Mesenchymal stem cell (in vitro differentiated cells and primary cell): ENCODE data around the gene IL4.

ENCODE experiments used
- DNase-seq: peaks from one replicate; pipeline ENCODE4 v3.0.0-alpha.2; 2013
- H2AFZ ChIP-seq: one replicate; pipeline ENCODE4 v1.6.1; 2013; ENCODE audit warnings: low read depth, mild to moderate bottlenecking, control low read depth, inconsistent platforms, low read length, moderate library complexity
- H2AK5ac ChIP-seq: 2 replicates; pipeline ENCODE4 v1.6.1; 2013; ENCODE audit warnings: low read length, moderate library complexity, mild to moderate bottlenecking, inconsistent platforms; ENCODE audit not compliant: severe bottlenecking
- H2BK120ac ChIP-seq: one replicate; pipeline ENCODE4 v1.6.1; 2013; ENCODE audit warnings: low read depth, mild to moderate bottlenecking, inconsistent platforms, low read length, moderate library complexity
- H2BK12ac ChIP-seq, 2 experiments: one replicate each; pipeline ENCODE4 v1.6.1; 2013; ENCODE audit warnings: inconsistent platforms in 2 of 2, low read length in 2 of 2, mild to moderate bottlenecking in 2 of 2, moderate library complexity in 2 of 2, control low read depth in 1 of 2
- H2BK15ac ChIP-seq: one replicate; pipeline ENCODE4 v1.6.1; 2013; ENCODE audit warnings: mild to moderate bottlenecking, low read depth, inconsistent platforms; ENCODE audit not compliant: poor library complexity, severe bottlenecking
- H2BK5ac ChIP-seq: 2 replicates; pipeline ENCODE4 v1.6.1; 2013; ENCODE audit warnings: low read depth, mild to moderate bottlenecking, low read length, control low read depth, inconsistent platforms; ENCODE audit not compliant: poor library complexity, severe bottlenecking
- H3K14ac ChIP-seq, 2 experiments: one replicate each; pipeline ENCODE4 v1.6.1; 2013; ENCODE audit warnings: inconsistent platforms in 2 of 2, low read length in 2 of 2, control low read depth in 1 of 2, mild to moderate bottlenecking in 1 of 2, moderate library complexity in 1 of 2
- H3K18ac ChIP-seq, 2 experiments: one replicate each; pipeline ENCODE4 v1.6.1; 2013; ENCODE audit warnings: inconsistent platforms in 2 of 2, low read length in 2 of 2, control low read depth in 1 of 2, low read depth in 1 of 2, mild to moderate bottlenecking in 1 of 2
- H3K23ac ChIP-seq, 2 experiments: one replicate each; pipeline ENCODE4 v1.6.1; 2013; ENCODE audit warnings: inconsistent platforms in 2 of 2, low read length in 2 of 2, mild to moderate bottlenecking in 2 of 2, moderate library complexity in 2 of 2, control low read depth in 1 of 2
- H3K27ac ChIP-seq: 2 replicates; pipeline ENCODE4 v1.5.1; 2013; ENCODE audit warnings: mild to moderate bottlenecking, moderate library complexity, low read length, control low read depth, inconsistent platforms; ENCODE audit not compliant: poor library complexity, severe bottlenecking
- H3K27me3 ChIP-seq, 2 experiments: 2 replicates each; pipeline versions ENCODE4 v1.6.1 to v1.7.0; 2013; ENCODE audit warnings: low read length in 2 of 2, mild to moderate bottlenecking in 2 of 2, moderate library complexity in 2 of 2, control low read depth in 1 of 2, inconsistent platforms in 1 of 2; ENCODE audit not compliant: control insufficient read depth in 1 of 2, insufficient read depth in 1 of 2
- H3K36me3 ChIP-seq, 2 experiments: 2 replicates each; pipeline versions ENCODE4 v1.6.1 to v1.7.0; 2013; ENCODE audit warnings: low read length in 2 of 2, control low read depth in 1 of 2, inconsistent platforms in 1 of 2, low read depth in 1 of 2, mild to moderate bottlenecking in 1 of 2; ENCODE audit not compliant: insufficient read depth in 2 of 2, control insufficient read depth in 1 of 2
- H3K4ac ChIP-seq, 2 experiments: one replicate each; pipeline ENCODE4 v1.6.1; 2013; ENCODE audit warnings: inconsistent platforms in 2 of 2, low read length in 2 of 2, mild to moderate bottlenecking in 2 of 2, moderate library complexity in 2 of 2, control low read depth in 1 of 2, low read depth in 1 of 2
- H3K4me1 ChIP-seq: 2 replicates; pipeline ENCODE4 v1.6.1; 2013; ENCODE audit warnings: low read depth, low read length, control low read depth; ENCODE audit not compliant: control insufficient read depth, insufficient read depth
- H3K4me2 ChIP-seq: 2 replicates; pipeline ENCODE4 v1.6.1; 2013; ENCODE audit warnings: low read length, mild to moderate bottlenecking, inconsistent platforms; ENCODE audit not compliant: poor library complexity, severe bottlenecking
- H3K4me3 ChIP-seq, 2 experiments: 2 replicates each; pipeline versions ENCODE4 v1.5.1 to v1.7.0; 2013; ENCODE audit warnings: low read length in 2 of 2, mild to moderate bottlenecking in 2 of 2, control low read depth in 1 of 2, low read depth in 1 of 2; ENCODE audit not compliant: insufficient read depth in 1 of 2
- H3K79me1 ChIP-seq: replicated peaks from 2 replicates; pipeline ENCODE4 v1.6.1; 2013; ENCODE audit warnings: mild to moderate bottlenecking, control low read depth, low read length, inconsistent platforms; ENCODE audit not compliant: poor library complexity, severe bottlenecking
- H3K9ac ChIP-seq: 2 replicates; pipeline ENCODE4 v1.7.0; 2013; ENCODE audit warnings: mild to moderate bottlenecking, low read length, moderate library complexity
- H3K9me3 ChIP-seq: 2 replicates; pipeline ENCODE4 v1.7.0; 2013; ENCODE audit warnings: mild to moderate bottlenecking, low read length; ENCODE audit not compliant: control insufficient read depth
- H4K8ac ChIP-seq: one replicate; pipeline ENCODE4 v1.6.1; 2013; ENCODE audit warnings: inconsistent platforms, mild to moderate bottlenecking, low read length, moderate library complexity
- H4K91ac ChIP-seq: one replicate; pipeline ENCODE4 v1.6.1; 2013; ENCODE audit warnings: mild to moderate bottlenecking, low read length, inconsistent platforms
- WGBS: methylation state at CpG from one replicate; pipeline ENCODE4 v1.1.7; 2013; ENCODE audit warnings: mixed read lengths; 5-methylcytosine and 5-hydroxymethylcytosine counted together

The IL4 gene

GRCh38 chr5:132684922-132685720 is 11.3 kb downstream of the IL4 start:
- H3K4ac ChIP-seq = no peak overlapping the region
- no peak overlapping the region for H3K4me2 ChIP-seq
- no peak overlapping the region for H3K23ac ChIP-seq
- H3K14ac ChIP-seq = no peak overlapping the region
- 96% methylated on average over 12 of the region's 12 CpGs for WGBS
- no peak overlapping the region for H2BK15ac ChIP-seq
- no peaks in the 10 kb centered on the region for H3K79me1 ChIP-seq
- H4K8ac ChIP-seq = no peak overlapping the region
- H3K9ac ChIP-seq = no peak overlapping the region
- H2BK120ac ChIP-seq = no peak overlapping the region
- H3K27me3 ChIP-seq = no peaks in the 10 kb centered on the region
- no peak overlapping the region for H2BK5ac ChIP-seq
- no peaks in the 10 kb centered on the region for H3K4me1 ChIP-seq
- no peak overlapping the region for H3K4me3 ChIP-seq
- no peak overlapping the region for H2AK5ac ChIP-seq
- H3K9me3 ChIP-seq = no peaks in the 10 kb centered on the region
- no peak overlapping the region for H3K27ac ChIP-seq
- H2BK12ac ChIP-seq = no peak overlapping the region
- DNase-seq = no peak
- no peak overlapping the region for H2AFZ ChIP-seq
- H3K36me3 ChIP-seq = no peaks in the 10 kb centered on the region
- no peak overlapping the region for H3K18ac ChIP-seq
- H4K91ac ChIP-seq = no peak overlapping the region

GRCh38 chr5:132686193-132686592 is 12.4 kb downstream of the IL4 start:
- H4K8ac ChIP-seq = no peak overlapping the region
- H3K79me1 ChIP-seq = no peaks in the 10 kb centered on the region
- WGBS = 100% methylated on average over 1 of the region's 3 CpGs

GRCh38 chr5:132687995-132688394 is 14.2 kb downstream of the IL4 start:
- Histone ChIP-seq H2BK5ac (no peak overlapping the region), H2BK120ac (no peak overlapping the region), H3K36me3 (no peaks in the 10 kb centered on the region), H2BK12ac (no peak overlapping the region), H3K79me1 (no peaks in the 10 kb centered on the region), H3K4me3 (no peak overlapping the region), H3K18ac (no peak overlapping the region), H2AFZ (no peak overlapping the region), H3K9ac (no peak overlapping the region), H3K9me3 (no peaks in the 10 kb centered on the region), H4K91ac (no peak overlapping the region), H3K23ac (no peak overlapping the region), H3K4me2 (no peak overlapping the region), H3K4ac (no peak overlapping the region), H3K14ac (no peak overlapping the region), H3K27me3 (no peaks in the 10 kb centered on the region), H2BK15ac (no peak overlapping the region), H4K8ac (no peak overlapping the region), H3K27ac (no peak overlapping the region), H3K4me1 (no peaks in the 10 kb centered on the region), H2AK5ac (no peak overlapping the region)
- no peak for DNase-seq
- WGBS = 96% methylated on average over 4 of the region's 5 CpGs

More at GRCh38 chr5:132686193-132686592, 12.4 kb downstream of the IL4 start:
- no peak overlapping the region for H2BK120ac ChIP-seq
- H3K9ac ChIP-seq = no peak overlapping the region
- H2AFZ ChIP-seq = no peak overlapping the region
- no peaks in the 10 kb centered on the region for H3K27me3 ChIP-seq
- H3K27ac ChIP-seq = no peak overlapping the region
- no peaks in the 10 kb centered on the region for H3K36me3 ChIP-seq
- no peak overlapping the region for H3K23ac ChIP-seq
- no peak overlapping the region for H2AK5ac ChIP-seq
- H2BK15ac ChIP-seq = no peak overlapping the region
- H3K9me3 ChIP-seq = no peaks in the 10 kb centered on the region
- H3K4me3 ChIP-seq = no peak overlapping the region
- no peak overlapping the region for H2BK5ac ChIP-seq
- DNase-seq = no peak
- H3K4me1 ChIP-seq = no peaks in the 10 kb centered on the region
- no peak overlapping the region for H4K91ac ChIP-seq
- no peak overlapping the region for H3K18ac ChIP-seq
- no peak overlapping the region for H3K14ac ChIP-seq
- no peak overlapping the region for H3K4ac ChIP-seq
- H2BK12ac ChIP-seq = no peak overlapping the region
- H3K4me2 ChIP-seq = no peak overlapping the region

GRCh38 chr5:132688536-132689339 is 14.9 kb downstream of the IL4 start:
- WGBS = 86% methylated on average over 6 of the region's 7 CpGs
- no peak overlapping the region for H2BK12ac ChIP-seq
- no peak overlapping the region for H3K4me2 ChIP-seq
- no peak for DNase-seq
- no peak overlapping the region for H3K18ac ChIP-seq
- no peak overlapping the region for H4K8ac ChIP-seq
- H3K27ac ChIP-seq = no peak overlapping the region
- no peak overlapping the region for H2AFZ ChIP-seq
- no peak overlapping the region for H3K9ac ChIP-seq
- H3K9me3 ChIP-seq = no peaks in the 10 kb centered on the region
- no peak overlapping the region for H3K4me3 ChIP-seq
- H3K79me1 ChIP-seq = no peaks in the 10 kb centered on the region
- no peaks in the 10 kb centered on the region for H3K36me3 ChIP-seq
- no peak overlapping the region for H3K23ac ChIP-seq
- no peak overlapping the region for H2AK5ac ChIP-seq
- H4K91ac ChIP-seq = no peak overlapping the region
- no peak overlapping the region for H3K14ac ChIP-seq
- no peaks in the 10 kb centered on the region for H3K27me3 ChIP-seq
- H2BK120ac ChIP-seq = no peak overlapping the region
- H2BK5ac ChIP-seq = no peak overlapping the region
- no peak overlapping the region for H2BK15ac ChIP-seq
- H3K4me1 ChIP-seq = no peaks in the 10 kb centered on the region
- H3K4ac ChIP-seq = no peak overlapping the region
